Lower leg skin (tissue), 3 donors: ENCODE results near the gene ZNF746.

ENCODE experiments used
- CTCF ChIP-seq, 3 donors: fragments of 450-650 bp; IDR thresholded peaks; one replicate each; pipeline ENCODE4 v1.5.1; 2016; ENCODE audit warnings: antibody characterized with exemption in 3 of 3, mild to moderate bottlenecking in 3 of 3, moderate library complexity in 2 of 3
- POLR2A ChIP-seq, 2 donors: fragments of 450-650 bp; IDR thresholded peaks; one replicate each; pipeline ENCODE4 v1.6.1; 2016 to 2017; ENCODE audit warnings: antibody characterized with exemption in 2 of 2, mild to moderate bottlenecking in 1 of 2, moderate library complexity in 1 of 2

GRCh38 chr7:149440222-149440621 is 57.4 kb downstream of the ZNF746 start:
- TF ChIP-seq POLR2A (IDR thresholded peaks at IDR 0.05) (no peak), CTCF (IDR thresholded peaks at IDR 0.05) (no peak)
